Measurements from ENCODE around the gene PIGS. TPM values are rescaled to one million over a fixed set of nuclear protein-coding genes. Genes with fewer than 3 reads are reported as not detected.

The PIGS gene
- total RNA-seq, 1 donor: 26.9 TPM

DNA sequence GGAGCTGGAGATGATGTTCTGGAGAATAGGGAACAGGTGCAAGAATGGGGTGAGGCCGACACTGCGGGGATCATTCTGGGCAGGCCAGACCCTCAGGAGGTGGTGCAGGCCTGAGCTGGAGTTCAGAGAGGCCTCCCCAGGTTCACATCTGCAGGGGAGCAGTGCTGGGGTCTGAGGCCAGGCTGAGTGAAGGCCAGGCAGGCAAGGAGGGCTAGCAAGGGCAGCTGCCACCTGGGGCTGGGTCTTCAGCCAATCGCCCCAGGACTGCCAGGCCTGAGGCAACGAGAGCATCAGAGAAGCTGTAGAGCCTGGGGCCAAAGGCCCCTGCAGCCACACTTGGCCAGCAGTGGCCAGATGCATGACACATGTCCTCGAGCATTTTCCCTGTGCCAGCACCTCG, 50.6 kb downstream of the PIGS start:
- TF ChIP-seq, protein P1, sequence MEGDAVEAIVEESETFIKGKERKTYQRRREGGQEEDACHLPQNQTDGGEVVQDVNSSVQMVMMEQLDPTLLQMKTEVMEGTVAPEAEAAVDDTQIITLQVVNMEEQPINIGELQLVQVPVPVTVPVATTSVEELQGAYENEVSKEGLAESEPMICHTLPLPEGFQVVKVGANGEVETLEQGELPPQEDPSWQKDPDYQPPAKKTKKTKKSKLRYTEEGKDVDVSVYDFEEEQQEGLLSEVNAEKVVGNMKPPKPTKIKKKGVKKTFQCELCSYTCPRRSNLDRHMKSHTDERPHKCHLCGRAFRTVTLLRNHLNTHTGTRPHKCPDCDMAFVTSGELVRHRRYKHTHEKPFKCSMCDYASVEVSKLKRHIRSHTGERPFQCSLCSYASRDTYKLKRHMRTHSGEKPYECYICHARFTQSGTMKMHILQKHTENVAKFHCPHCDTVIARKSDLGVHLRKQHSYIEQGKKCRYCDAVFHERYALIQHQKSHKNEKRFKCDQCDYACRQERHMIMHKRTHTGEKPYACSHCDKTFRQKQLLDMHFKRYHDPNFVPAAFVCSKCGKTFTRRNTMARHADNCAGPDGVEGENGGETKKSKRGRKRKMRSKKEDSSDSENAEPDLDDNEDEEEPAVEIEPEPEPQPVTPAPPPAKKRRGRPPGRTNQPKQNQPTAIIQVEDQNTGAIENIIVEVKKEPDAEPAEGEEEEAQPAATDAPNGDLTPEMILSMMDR (IDR thresholded peaks at IDR 0.05; ENCODE audit: insufficient read depth, low read length): no peak
- H3K4me3 ChIP-seq (ENCODE audit: low read depth, low read length): no peak overlapping the region
- no peak for DNase-seq (ENCODE audit: low read depth)

DNA sequence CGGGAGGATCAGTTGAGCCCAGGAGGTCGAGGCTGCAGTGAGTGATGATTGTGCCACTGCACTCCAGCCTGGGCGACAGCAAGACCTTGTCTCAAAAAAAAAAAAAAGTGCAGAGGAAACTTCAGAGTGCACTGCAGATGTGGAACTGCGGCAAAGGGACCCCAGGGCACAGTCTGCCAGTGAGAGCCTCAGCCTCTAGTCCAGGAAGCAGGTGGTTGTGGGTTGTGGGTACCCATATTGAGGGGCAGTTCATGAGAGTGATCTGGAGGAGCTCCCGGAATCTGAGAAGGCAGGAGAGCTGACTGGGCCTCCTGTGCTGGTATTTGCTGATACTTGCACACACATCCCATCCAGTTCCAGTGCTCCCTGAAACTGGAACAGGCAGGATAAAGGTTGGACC, 52.1 kb downstream of the PIGS start:
- H3K4me3 ChIP-seq (ENCODE audit: low read depth, low read length): no peak overlapping the region
- DNase-seq (ENCODE audit: low read depth): no peak
- TF ChIP-seq, protein P1 (IDR thresholded peaks at IDR 0.05; ENCODE audit: insufficient read depth, low read length): no peak

DNA sequence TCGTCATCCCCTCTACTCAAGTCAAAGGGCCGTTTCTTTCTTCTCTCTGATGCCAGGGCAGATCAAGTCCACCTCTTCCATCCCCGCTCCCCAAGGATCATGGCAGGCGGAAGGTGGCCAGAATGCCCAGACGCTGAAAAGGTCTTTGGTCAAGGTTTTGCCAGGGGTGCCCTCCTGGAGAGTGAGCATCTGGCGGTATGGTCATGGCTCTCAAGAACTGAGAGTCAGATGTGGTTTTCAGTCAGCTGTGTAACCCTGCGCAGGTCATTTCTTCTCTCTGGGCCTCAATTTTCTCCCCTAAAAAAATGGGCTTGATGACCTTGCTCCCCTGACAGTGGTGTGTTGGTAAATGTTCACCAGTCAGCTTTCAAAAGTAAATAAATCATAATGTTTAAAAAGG, 52.7 kb downstream of the PIGS start:
- H3K4me3 ChIP-seq (ENCODE audit: low read depth, low read length): no peak overlapping the region
- no peak for DNase-seq (ENCODE audit: low read depth)
- TF ChIP-seq, protein P1 (IDR thresholded peaks at IDR 0.05; ENCODE audit: insufficient read depth, low read length): no peak

DNA sequence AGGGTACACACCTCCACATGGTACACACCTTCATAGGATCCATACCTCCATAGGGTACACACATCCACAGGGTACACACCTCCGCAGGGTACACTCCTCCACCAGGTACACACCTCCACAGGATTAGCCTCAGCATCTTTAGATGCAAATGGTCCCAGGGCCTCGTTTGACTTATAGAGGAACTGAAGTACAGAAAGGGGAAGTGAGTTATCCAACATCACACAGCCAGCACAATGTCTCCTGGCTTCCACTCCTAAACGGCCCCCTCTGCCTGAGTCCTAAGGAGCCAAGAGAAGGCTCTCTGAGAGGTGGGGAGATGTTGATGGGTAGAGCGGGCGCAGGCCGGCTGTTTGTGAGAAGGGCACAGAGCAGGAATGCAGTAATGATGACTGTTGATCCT, 53.2 kb downstream of the PIGS start:
- DNase-seq (ENCODE audit: low read depth): no peak
- no peak overlapping the region for H3K4me3 ChIP-seq (ENCODE audit: low read depth, low read length)
- TF ChIP-seq, protein P1 (IDR thresholded peaks at IDR 0.05; ENCODE audit: insufficient read depth, low read length): no peak

DNA sequence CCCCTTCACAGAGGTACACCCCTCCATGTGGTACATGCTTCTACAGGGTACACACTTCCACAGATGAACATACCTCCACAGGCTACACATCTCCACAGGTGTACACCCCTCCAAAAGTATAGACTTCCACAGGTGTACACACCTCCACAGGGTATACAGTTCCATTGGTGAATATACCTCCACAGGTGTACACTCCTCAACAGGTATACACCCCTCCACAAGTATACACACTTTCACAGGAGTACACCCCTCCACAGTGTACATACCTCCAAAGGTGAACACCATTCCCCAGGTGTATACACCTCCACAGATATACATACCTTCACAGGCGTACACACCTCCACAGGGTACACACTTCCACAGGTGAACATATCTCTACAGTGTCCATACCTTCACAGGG, 55.8 kb downstream of the PIGS start:
- no peak overlapping the region for H3K4me3 ChIP-seq (ENCODE audit: low read depth, low read length)
- TF ChIP-seq, protein P1 (IDR thresholded peaks at IDR 0.05; ENCODE audit: insufficient read depth, low read length): no peak
- DNase-seq (ENCODE audit: low read depth): no peak

DNA sequence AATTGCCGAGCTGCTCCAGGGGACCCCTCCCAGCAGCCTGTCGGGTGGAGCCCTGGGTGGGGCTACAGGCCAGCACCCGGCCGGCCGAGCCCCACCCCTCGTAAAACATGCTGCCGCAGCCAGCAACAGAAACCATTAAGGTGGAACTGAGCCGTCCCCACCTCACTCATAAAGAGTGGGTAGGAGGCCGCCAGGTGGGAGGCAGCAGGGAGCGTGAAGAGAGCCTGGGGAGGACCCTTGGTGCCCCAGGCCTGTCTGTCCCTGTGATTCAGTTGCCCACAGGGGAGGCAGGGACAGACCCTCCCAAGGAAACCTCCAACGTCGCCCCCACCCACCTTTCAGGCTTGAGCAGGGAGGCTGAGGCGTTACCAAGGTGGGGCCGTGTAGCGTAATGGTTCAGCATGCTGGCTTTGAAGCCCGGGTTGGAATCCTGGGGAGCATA, 56.7 kb downstream of the PIGS start:
- no peak overlapping the region for H3K4me3 ChIP-seq (ENCODE audit: low read depth, low read length)
- no peak for DNase-seq (ENCODE audit: low read depth)
- TF ChIP-seq, protein P1 (IDR thresholded peaks at IDR 0.05; ENCODE audit: insufficient read depth, low read length): no peak

DNA sequence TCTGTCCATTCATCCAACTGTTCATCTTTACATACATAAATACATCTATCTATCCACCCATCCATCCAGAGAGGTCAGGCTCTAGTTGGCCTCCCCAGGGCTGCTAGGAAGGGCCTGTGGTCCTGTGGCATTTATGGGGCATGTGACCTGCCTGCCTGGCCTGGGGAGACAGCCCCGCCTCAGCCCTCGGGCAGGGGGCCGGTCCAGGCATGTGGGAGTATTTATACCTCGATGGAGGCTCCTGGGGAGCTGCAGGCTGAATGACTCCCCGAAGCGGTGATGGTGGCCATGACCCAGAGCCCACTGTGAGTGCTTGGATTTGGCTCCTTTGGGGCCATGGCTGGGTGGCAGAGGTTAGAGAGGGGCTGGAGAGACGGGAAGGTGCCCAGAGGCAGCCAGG, 57.8 kb downstream of the PIGS start:
- TF ChIP-seq, protein P1 (IDR thresholded peaks at IDR 0.05; ENCODE audit: insufficient read depth, low read length): no peak
- no peak for DNase-seq (ENCODE audit: low read depth)
- no peak overlapping the region for H3K4me3 ChIP-seq (ENCODE audit: low read depth, low read length)

Measured in fibroblast of the aortic adventitia (primary cell).